ENCODE data around the gene C17orf58.
"Not testable (repeated sequence)": the region's sequence is repeated elsewhere in the genome, so short reads cannot be mapped to it uniquely, and the experiment has no call there.

Gene C17orf58

GRCh38 chr17:67996301-67997171, at the start of gene C17orf58:
Gene C17orf58, minus strand, starts transcription at chr17:67996469. Its CDS starts 271 bp downstream, at chr17:67996198.
- not testable (repeated sequence) for DNase-seq (ENCODE audit: low read depth)

DNA sequence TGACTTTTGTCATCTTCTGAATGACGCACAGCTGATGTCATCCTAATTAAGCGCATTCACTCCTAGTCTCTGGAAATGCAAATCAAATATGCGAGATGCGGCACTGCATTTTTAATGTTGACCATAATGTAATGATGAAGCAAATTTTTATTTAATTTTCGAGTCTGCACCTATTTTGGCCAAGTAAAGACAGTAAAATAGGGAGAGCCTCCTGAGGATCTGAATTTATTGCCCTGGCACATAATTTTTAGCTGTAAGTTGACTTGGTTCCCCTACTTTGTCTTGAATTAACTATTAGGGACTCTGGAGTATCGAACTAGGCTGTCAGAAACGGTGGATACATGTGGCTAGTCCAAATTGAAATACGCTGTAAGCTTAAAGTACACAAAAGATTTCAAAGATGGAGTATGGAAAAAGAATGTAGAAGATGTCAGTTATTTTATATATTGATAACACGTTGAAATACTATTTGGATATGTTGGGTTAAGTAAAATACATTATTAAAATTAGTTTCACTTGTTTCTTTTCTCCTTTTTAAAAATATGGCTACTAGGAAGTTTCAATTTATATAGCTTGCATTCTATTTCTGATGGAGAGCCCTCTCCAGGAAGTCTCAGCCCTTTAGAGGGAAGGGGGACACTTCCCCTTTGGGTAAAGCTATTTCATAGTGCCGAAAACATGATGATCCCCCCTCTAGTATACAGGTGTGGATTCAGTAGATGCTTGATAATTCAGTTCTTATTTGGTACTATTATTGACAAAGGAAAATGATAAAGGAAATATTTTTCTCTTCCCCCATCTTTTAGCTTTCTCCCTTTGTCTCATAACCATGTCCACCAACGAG, 40.3 kb upstream of the C17orf58 start:
- DNase-seq (ENCODE audit: low read depth): no peak

- DNase-seq (ENCODE audit: low read depth): peak; percentile 92
Observed at GRCh38 chr17:68035523-68036303, 39.4 kb upstream of the C17orf58 start, which contains the start of gene KPNA2. Gene KPNA2, plus strand, starts transcription at chr17:68035735. Its CDS starts 1,398 bp downstream, at chr17:68037133.

DNA sequence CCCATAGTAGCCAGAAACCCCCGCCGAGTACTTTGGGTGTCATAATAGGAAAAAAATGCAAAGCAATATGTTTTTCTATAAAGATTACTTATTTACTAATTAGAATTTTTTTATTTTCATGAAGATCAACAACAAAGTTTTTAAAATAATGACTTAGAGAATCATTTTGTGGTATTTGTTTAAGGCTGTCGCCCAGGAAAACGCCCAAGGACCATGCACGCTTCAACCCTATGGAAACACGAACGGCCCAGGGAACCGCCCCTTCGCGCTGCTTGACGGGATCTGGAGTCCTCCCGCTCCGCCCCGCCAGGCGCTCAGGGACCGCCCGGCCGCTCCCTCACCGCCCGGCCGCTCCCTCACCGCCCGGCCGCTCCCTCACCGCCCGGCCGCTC, 38.9 kb upstream of the C17orf58 start:
- no peak for DNase-seq (ENCODE audit: low read depth)

DNA sequence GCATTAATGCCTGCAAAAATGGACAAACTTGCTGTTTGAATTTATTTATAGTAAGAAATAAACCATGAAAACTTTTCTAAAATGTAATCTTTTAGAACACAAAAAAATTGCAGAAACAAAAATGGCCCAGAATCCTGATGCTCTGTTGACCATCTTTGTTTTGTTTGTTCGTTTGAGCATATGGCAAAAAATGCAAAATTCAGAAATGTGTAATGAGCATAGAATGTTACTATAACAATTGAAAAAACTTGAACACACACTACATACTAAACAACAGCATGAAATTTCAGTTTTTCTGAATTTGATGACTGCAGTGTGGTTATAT, 38.1 kb upstream of the C17orf58 start:
- no peak for DNase-seq (ENCODE audit: low read depth)

GRCh38 chr17:68033636-68034451, 37.6 kb upstream of the C17orf58 start:
- DNase-seq (ENCODE audit: low read depth): no peak

DNA sequence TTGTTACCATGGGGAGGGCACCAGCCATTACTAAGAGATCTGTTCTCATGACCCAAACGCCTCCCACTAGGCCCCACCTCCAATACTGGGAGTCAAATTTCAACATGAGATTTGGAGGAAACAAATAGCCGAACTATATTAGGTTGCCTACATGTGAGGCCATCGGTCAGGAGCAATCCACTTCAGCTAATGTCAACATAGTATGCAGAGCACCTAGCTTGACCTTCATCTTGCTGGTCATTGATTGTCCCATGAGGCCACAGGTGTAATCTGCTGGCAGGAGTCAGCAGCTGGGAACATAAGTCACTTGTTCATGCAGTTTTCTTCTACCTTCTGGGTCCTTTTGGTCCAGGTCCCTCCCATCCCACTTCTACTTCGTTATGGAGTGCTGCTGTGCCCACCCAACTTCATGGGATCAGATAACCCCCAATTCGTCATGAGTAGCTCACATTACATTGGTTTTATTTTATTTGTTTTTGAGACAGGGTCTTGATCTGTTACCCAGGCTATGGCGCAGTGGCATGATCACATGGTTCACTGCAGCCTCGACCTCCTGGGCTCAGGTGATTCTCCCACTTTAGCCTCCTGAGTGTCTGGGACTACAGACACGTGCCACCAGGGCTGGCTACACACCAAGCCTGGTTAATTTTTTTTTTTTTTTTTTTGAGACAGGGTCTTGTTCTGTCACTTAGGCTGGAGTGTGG, 33.4 kb upstream of the C17orf58 start:
- no peak for DNase-seq (ENCODE audit: low read depth)

GRCh38 chr17:68022547-68022946, 26.3 kb upstream of the C17orf58 start:
- not testable (repeated sequence) for DNase-seq (ENCODE audit: low read depth)

DNA sequence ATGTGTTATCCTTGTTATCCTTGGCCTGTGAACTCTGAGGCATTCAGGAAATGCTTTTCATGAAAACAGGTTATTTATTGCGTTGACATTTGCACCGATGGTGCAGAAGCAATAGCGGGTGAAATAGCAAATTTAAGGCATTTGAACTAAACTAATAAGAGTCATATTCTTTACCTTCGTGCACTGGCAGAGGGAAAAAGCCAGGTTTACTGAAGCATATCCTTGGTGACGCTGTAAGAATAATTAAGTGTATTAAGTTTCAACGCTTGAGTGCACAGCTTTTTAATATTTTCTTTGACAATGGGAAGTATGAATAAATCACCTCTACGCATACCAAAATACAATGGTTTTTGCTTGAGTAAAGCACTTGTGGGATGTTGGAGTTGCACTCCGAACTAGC, 25.7 kb upstream of the C17orf58 start:
- DNase-seq (ENCODE audit: low read depth): no peak

- DNase-seq (ENCODE audit: low read depth): not testable (repeated sequence)
Observed at GRCh38 chr17:68020791-68021190, 24.5 kb upstream of the C17orf58 start.

- no peak for DNase-seq (ENCODE audit: low read depth)
Observed at GRCh38 chr17:68020409-68020756, 24.1 kb upstream of the C17orf58 start.

- peak; percentile 94 for DNase-seq (ENCODE audit: low read depth)
Observed at GRCh38 chr17:68019675-68020408, 23.6 kb upstream of the C17orf58 start.

DNA sequence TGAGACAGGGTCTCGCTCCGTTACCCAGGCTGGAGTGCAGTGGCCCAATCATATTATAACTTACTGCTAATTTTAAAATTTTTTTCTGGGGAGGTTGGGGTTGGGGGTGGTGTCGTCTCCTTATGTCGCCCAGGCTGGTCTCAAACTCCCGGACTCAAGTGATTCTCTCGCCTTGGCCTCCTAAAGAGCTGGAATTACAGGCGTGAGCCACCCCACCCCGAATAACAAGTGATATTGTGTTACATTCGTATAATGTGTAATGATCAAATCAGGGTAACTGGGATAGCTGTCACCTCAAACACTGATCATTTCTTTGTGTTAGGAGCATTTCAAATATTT, 23.0 kb upstream of the C17orf58 start:
- DNase-seq (ENCODE audit: low read depth): no peak

DNA sequence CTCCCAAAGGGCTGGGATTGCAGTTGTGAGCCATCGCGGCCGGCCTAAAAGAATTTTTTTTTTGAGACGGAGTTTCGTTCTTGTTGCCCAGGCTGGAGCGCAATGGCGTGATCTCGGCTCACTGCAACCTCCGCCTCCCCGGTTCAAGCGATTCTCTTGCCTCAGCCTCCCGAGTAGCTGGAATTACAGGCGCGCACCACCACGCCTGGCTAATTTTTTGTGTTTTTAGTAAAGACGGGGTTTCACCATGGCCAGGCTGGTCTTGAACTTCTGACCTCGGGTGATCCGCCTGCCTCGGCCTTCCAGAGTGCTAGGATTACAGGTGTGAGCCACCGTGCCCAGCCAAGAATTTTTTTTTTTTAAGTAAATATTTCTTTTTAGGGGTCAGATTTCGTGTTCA, 22.2 kb upstream of the C17orf58 start:
- not testable (repeated sequence) for DNase-seq (ENCODE audit: low read depth)

GRCh38 chr17:68016838-68017237, 20.6 kb upstream of the C17orf58 start:
- DNase-seq (ENCODE audit: low read depth): no peak

- no peak for DNase-seq (ENCODE audit: low read depth)
Observed at GRCh38 chr17:68015081-68015723, 18.9 kb upstream of the C17orf58 start.

GRCh38 chr17:68013385-68013784, 17.1 kb upstream of the C17orf58 start:
- DNase-seq (ENCODE audit: low read depth): no peak

DNA sequence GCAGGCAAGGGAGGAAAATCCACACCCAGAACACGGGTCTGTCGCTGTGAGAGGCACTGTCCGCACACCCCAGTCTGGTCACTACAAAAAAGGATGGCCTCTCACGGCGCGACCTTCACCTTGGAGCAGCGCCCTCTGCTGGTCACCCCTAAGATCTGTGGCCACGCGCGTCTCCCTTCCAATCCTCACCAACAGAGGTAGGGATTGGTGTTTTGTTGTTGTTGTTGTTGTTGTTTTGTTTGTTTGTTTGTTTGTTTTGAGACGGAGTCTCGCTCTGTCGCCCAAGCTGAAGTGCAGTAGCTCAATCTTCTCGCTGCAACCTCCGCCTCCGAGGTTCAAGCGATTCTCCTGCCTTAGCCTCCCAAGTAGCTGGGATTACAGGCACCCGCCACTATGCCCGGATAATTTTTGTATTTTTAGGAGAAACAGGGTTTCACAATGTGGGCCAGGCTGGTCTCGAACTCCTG, 15.0 kb upstream of the C17orf58 start:
- DNase-seq (ENCODE audit: low read depth): no peak

DNA sequence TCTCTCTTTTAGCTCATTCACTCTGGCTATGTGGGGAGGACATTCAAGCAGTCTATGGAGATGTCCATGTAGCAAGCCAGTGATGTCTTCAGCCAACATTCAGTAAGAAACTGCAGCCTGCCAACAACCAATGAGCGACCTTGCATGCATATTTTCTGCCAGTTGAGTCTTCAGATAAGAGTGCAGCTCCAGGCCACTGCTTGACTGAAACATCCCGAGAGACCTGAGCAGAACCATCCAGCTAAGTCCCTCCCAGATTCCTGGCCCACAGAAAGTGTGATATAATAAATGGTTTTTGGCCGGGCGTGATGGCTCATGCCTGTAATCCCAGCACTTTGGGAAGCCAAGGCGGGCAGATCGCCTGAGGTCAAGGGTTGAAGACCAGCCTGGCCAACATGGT, 10.5 kb upstream of the C17orf58 start:
- no peak for DNase-seq (ENCODE audit: low read depth)

- DNase-seq (ENCODE audit: low read depth): no peak
Observed at GRCh38 chr17:68004201-68004600, 7.9 kb upstream of the C17orf58 start.
